Activated CD8-positive, alpha-beta memory T cell treated with anti-CD3 and anti-CD28 coated beads, Interleukin-2, amount 50 U/mL, for 24 hours (primary cell): ENCODE results near the gene LRP6.
"Not testable (repeated sequence)": the region's sequence is repeated elsewhere in the genome, so short reads cannot be mapped to it uniquely, and the experiment has no call there.

Experiments
- DNase-seq: peaks from one replicate; pipeline ENCODE4 v3.0.0-alpha.2; 2020; ENCODE audit errors: extremely low read depth

The LRP6 gene

GRCh38 chr12:12266873-12267741 is at the start of gene LRP6:
Gene LRP6, minus strand, starts transcription at chr12:12267044. Its CDS starts 309 bp downstream, at chr12:12266735.
- peak; percentile 44 for DNase-seq

GRCh38 chr12:12315838-12316237 is 49.0 kb upstream of the LRP6 start:
- DNase-seq = no peak

- DNase-seq = not testable (repeated sequence)
Observed at GRCh38 chr12:12310695-12311094, 43.9 kb upstream of the LRP6 start.

- DNase-seq = no peak
Observed at GRCh38 chr12:12305568-12306300, 38.9 kb upstream of the LRP6 start.

GRCh38 chr12:12302976-12303375 is 36.1 kb upstream of the LRP6 start:
- DNase-seq = no peak

GRCh38 chr12:12301122-12301521 is 34.3 kb upstream of the LRP6 start:
- no peak for DNase-seq

GRCh38 chr12:12297201-12297830 is 30.5 kb upstream of the LRP6 start:
- DNase-seq = no peak

GRCh38 chr12:12294215-12295005 is 27.6 kb upstream of the LRP6 start:
- DNase-seq = no peak

- DNase-seq = no peak
Observed at GRCh38 chr12:12290206-12290605, 23.4 kb upstream of the LRP6 start.

- no peak for DNase-seq
Observed at GRCh38 chr12:12286441-12286840, 19.6 kb upstream of the LRP6 start.

GRCh38 chr12:12282761-12283425 is 16.0 kb upstream of the LRP6 start:
- DNase-seq = no peak

- DNase-seq = no peak
Observed at GRCh38 chr12:12282202-12282601, 15.4 kb upstream of the LRP6 start.

- DNase-seq = no peak
Observed at GRCh38 chr12:12281134-12281533, 14.3 kb upstream of the LRP6 start.

GRCh38 chr12:12278899-12279298 is 12.1 kb upstream of the LRP6 start:
- DNase-seq = no peak

GRCh38 chr12:12275874-12276273 is 9.0 kb upstream of the LRP6 start:
- DNase-seq = no peak

- DNase-seq = no peak
Observed at GRCh38 chr12:12273291-12273957, 6.6 kb upstream of the LRP6 start.

GRCh38 chr12:12272869-12273268 is 6.0 kb upstream of the LRP6 start:
- no peak for DNase-seq

GRCh38 chr12:12270226-12270625 is 3.4 kb upstream of the LRP6 start:
- no peak for DNase-seq

- no peak for DNase-seq
Observed at GRCh38 chr12:12267742-12268200, 927 bp upstream of the LRP6 start.

GRCh38 chr12:12266389-12266872 is 413 bp downstream of the LRP6 start:
- no peak for DNase-seq
